A204.1 (cell line): ENCODE measurements around the gene NKAIN2.
"Not testable (repeated sequence)": the region's sequence is repeated elsewhere in the genome, so short reads cannot be mapped to it uniquely, and the experiment has no call there.

Experiments used
- FAIRE-seq: peaks from 2 replicates; lab custom pipeline; 2012; peaks lifted over from hg19 to GRCh38; lab: Jason Lieb, UNC

NKAIN2 gene

GRCh38 chr6:124520514-124520913, 716.8 kb downstream of the NKAIN2 start:
- FAIRE-seq, result no peak

GRCh38 chr6:124522335-124522734, 718.7 kb downstream of the NKAIN2 start:
- no peak for FAIRE-seq

GRCh38 chr6:124524491-124525200, 721.0 kb downstream of the NKAIN2 start:
- FAIRE-seq, result no peak

- no peak for FAIRE-seq
Measured at GRCh38 chr6:124530926-124531325, 727.3 kb downstream of the NKAIN2 start.

- no peak for FAIRE-seq
Measured at GRCh38 chr6:124535299-124535698, 731.6 kb downstream of the NKAIN2 start.

GRCh38 chr6:124535746-124536145, 732.1 kb downstream of the NKAIN2 start:
- no peak for FAIRE-seq

- FAIRE-seq, result no peak
Measured at GRCh38 chr6:124536157-124536841, 732.6 kb downstream of the NKAIN2 start.

GRCh38 chr6:124536842-124537191, 733.2 kb downstream of the NKAIN2 start:
- no peak for FAIRE-seq

GRCh38 chr6:124539096-124539495, 735.4 kb downstream of the NKAIN2 start:
- no peak for FAIRE-seq

- no peak for FAIRE-seq
Measured at GRCh38 chr6:124541573-124541972, 737.9 kb downstream of the NKAIN2 start.

- no peak for FAIRE-seq
Measured at GRCh38 chr6:124546601-124547000, 742.9 kb downstream of the NKAIN2 start.

GRCh38 chr6:124551711-124552233, 748.1 kb downstream of the NKAIN2 start:
- no peak for FAIRE-seq

GRCh38 chr6:124557873-124558272, 754.2 kb downstream of the NKAIN2 start:
- no peak for FAIRE-seq

GRCh38 chr6:124560078-124560477, 756.4 kb downstream of the NKAIN2 start:
- FAIRE-seq, result not testable (repeated sequence)

- FAIRE-seq, result no peak
Measured at GRCh38 chr6:124560873-124561567, 757.4 kb downstream of the NKAIN2 start.

GRCh38 chr6:124561635-124562130, 758.0 kb downstream of the NKAIN2 start:
- FAIRE-seq, result no peak

- not testable (repeated sequence) for FAIRE-seq
Measured at GRCh38 chr6:124564125-124564524, 760.5 kb downstream of the NKAIN2 start.

- no peak for FAIRE-seq
Measured at GRCh38 chr6:124567401-124567800, 763.7 kb downstream of the NKAIN2 start.

GRCh38 chr6:124573953-124574352, 770.3 kb downstream of the NKAIN2 start:
- no peak for FAIRE-seq

GRCh38 chr6:124577734-124578281, 774.1 kb downstream of the NKAIN2 start:
- FAIRE-seq, result no peak

- no peak for FAIRE-seq
Measured at GRCh38 chr6:124590001-124590400, 786.3 kb downstream of the NKAIN2 start.

- no peak for FAIRE-seq
Measured at GRCh38 chr6:124599656-124600055, 796.0 kb downstream of the NKAIN2 start.

GRCh38 chr6:124604719-124605118, 801.1 kb downstream of the NKAIN2 start:
- FAIRE-seq, result no peak
